SW480 (cell line): ENCODE data around the gene ADK.
"Not testable (repeated sequence)": the region's sequence is repeated elsewhere in the genome, so short reads cannot be mapped to it uniquely, and the experiment has no call there.

Source experiments
- DNase-seq: peaks from one replicate; pipeline ENCODE4 v3.0.0-alpha.2; 2016; ENCODE audit warnings: low spot score

Gene ADK

DNA sequence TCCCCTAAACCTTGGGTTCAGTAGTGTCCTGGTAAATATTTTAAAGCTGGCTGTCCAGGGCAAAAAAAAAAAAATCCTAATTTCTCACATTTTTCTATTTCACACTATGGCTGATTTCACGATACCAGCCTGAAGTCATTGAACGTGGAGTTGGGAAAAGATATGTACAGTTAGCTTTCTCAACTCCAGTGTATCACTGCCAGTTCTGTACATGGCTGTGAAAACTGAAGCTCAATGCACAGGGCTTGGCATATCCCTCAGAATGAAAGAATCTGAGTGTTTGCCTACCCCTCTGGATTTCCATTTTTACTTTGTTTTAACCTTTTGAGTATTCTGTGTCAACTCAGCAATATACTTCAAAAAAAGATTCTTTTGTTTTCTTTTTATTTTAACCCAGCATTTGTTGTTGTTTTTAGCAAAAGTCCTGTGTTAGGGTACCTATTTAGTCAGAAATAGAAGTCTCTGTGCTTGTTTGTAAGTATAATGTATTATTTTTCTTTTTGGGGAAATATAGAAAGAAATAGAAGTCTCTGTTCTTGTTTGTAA lies 274.5 kb downstream of the ADK start:
- no peak for DNase-seq

DNA sequence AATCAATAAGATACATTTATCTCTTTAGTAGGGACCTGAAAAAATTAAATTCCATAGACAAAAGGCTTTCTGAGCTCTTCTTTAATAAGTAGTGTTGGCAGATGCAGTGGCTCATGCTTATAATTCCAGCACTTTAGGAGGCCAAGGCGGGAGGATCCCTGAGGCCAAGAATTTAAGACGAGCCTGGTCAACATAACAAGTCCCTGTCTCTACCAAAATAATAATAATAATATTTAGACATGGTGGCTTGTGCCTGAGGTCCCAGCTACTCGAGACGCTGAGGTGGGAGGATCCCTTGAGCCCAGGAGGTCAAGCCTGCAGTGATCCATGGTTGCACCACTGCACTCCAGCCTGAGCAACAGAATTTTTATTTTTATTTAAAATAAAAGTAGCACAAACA lies 280.8 kb downstream of the ADK start:
- no peak for DNase-seq

DNA sequence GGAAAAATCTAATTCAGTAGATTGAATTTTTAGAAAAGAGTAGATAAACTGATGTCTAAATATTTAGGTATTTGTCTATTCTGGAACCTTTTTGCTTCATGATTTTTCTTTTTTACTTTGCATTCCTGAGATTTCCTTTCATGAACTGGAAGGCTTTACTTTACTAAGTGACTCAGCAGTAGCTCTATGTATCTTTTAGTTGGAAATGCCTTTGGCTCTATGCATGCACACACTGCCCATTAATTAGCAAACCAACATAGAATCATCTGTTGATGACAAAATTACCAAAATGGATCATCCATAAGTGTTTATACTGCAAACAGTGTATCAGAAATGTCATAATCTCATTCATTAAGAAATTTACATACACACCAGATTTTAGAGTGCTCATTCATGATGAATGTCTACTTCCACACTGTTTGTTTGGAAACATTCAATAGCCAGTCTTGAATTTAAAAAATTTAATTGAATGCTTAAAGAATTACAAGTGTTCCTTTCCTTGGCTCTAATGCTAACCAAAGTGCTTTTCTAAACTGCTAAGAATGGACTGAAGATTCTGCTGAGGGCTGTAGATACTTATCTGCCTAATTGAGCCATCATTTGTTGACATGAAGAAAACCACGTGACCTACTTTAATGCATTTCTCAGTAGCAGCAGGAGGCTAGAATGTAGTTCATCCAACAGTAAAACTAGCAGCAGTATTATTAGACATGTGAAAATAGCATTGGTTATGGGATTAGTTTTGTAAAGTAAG lies 282.0 kb downstream of the ADK start:
- no peak for DNase-seq

DNA sequence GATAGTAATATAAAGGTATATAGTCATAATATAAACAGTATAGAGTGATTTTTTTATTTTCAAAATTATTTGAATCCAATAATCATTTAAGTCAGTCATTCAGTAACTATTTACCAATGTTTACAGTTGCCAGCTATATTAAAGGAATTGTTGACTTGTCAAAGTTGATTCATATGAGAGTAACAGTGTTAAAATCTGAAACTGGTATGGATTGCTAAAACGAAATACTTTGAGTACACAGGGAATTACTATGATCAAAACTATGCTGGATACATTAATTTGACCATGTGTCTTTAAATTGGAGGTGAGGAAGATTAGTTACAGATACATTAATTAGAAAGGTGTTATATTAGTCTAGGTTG lies 282.6 kb downstream of the ADK start:
- DNase-seq: no peak

DNA sequence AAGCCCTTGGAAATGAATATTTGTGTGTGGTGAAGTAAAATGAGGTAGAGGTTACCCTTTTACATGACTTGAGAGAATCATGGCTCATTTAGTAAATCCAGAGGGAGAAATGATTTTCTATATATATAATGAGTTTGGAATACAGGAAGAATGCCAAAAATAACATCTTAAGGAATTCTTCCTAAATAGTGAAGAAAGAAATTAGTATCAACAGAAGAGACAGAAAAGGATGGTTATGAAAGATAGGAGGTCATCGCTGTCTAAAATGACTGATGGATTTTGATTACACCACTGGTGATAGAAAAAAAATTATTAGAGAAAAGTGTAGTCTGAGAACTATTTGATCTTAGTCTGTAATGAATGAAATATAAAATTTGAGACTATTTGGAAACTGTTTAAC lies 283.0 kb downstream of the ADK start:
- DNase-seq: no peak

DNA sequence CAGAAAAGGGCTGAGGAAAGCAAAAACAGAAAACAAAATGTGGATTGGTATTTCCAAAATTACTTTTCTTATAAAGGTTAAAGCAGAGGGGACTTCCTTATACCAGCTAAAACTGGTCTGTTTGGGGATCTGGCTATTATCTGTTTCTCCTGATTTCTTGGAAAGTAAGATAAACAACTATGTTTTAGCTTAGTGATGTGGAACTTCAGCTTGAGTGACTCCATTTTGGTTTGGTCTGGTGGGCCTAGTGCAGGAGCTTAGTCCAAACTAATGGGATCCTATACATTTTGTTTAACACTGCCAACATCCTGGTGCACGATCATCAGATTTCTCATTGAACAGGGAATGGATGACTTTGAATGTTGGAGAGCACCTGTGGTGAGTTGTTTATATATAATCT lies 283.5 kb downstream of the ADK start:
- DNase-seq: no peak

DNA sequence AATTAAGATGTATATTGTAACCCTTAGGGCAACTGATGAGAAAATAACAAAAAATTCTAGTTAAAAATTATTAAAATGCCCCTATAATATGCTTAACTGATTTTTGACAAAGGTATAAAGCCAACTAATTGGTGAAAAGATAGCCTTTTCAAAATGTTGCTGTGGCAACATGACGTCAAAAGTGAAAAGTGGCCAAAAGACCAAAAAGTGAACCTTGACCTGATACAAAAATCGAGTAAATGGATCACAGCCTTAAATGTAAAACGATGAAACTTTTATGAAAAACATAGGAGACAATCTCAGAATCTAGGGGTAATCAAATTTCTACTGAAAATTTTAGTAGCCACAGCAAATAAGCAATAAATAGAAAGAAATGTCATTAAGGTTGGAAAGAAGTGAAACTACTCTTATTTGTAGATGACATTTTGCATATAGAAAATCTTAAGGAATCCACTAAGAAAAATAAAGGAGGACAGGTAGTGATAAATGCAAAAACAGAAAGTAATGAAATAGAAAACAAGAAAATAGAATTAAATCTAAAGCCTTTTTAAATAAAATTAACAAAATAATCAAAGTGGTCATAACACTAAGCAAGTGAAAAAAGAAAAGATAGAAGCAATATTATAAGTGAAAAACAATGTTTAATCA lies 285.6 kb downstream of the ADK start:
- no peak for DNase-seq

DNA sequence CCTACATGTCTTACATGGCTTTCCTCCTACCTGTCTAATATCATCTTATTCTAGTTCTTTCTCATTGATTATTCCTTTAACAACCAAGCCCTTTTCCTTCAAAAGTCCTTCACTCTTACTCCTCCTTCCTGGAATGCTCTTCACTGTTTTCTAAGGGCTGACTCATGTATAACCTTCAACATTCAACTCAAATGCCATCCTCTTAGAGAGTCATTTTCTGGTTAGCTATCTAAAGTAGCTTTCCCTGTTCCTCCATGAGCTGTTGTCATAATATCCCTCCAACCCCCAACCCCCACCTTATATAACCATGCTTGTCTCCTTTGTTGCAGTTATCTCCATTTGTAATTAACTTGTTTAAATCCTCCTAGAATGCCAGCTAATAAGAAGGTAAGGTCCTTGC lies 286.8 kb downstream of the ADK start:
- DNase-seq: no peak

DNA sequence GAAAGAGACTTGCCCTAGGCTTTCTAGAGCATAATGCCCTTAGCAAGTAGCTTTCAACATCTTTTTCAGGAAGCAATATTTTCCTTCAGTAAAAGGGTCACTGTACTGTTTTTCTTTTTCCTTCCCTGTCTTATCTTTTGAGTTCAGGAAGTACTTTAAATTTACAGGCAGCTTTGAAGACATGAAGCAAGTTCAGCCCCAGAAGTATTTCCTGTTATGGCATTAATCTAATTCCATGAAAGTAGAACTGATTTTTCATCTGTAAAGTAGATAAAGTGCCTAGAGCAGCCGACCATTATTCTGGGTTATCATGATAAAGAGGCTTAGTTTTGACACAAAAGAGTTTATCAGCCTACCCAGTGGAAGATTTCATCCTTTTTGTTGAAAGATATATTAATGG lies 288.2 kb downstream of the ADK start:
- no peak for DNase-seq

DNA sequence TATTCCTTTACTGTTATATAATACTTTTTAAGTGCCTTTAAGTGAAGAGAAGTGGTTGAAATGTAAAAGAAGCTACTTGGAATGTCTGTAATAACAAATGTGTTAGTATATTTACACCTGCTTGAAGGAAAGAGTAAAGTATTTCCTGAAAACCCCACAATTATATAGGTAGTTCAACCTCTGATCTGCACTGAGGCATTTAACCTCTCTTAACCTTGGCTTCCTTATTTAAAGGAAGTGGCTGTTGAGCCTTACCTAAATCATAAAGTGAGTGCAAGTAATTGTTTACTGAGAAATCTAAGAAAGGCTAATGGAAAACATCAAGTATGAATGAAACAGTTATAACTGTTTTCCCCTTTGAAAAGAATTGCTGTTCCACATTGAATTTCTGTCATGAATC lies 294.5 kb downstream of the ADK start:
- DNase-seq: no peak

DNA sequence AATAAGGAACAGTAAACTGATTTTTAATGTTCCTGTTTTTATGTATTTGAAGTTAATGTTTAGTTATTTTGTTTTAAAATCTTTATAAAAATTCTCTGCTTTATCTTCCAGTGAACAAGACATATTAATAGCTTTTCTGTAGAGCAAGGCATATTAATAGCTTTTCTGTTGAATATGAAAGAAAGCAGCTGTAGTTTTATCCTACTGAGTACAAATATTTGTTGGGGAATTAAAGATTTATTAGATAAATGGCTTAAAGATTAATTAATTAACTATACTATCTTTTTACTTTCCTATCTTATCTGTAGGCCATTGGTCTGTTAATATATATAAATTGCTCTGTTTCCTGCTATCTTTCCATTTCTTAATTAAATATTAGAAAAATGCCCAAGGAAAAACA lies 299.6 kb downstream of the ADK start:
- no peak for DNase-seq

DNA sequence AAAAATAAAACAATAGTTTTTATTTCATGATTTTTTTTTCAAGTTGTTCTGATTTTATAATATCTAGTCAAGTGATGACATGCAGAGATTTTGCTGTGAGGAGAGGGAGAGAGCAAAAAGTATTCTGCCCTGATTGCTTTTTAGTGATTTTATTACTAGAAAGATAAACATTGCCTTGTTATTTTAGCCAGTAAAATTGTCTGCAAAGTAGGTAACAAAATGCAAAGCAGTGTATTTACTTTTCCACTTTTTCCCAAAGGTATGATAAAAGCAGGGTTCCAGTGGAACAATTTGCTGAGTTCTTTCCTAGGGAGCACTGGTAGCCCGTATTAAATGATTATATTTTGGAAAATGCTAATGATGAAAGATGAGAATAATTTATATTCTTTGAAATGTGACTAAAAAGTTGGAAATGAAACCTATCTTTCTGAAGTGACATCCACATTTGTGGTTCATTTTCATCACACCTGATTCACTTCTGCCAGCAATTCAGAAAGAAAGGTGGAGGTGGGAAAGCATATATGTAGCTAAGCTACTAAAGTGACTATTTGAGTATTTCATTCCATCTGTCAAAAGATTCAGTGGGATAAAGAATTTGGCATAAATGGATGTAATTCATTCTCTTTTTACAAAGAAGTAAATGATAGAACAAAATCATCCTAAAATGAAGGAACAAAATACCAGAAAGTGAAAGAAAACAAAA lies 300.3 kb downstream of the ADK start:
- no peak for DNase-seq

DNA sequence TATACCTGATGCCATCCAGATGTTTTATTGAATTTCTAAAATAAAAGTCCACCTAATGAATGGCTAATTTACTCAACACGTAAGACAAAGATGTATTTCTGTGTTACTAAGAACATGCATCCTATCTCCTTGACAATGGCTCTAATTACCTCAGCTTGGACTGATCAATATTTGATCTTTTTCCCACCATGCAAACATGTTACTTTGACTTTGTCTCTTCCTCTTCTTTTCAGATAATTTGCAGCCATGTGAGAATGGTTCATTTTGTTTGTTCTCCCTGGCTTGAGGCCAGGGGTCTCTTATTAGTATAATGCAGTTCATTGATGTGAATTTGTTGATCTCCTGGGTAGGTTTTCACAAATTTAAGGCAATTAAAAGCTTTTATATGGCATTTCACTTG lies 302.1 kb downstream of the ADK start:
- DNase-seq: no peak

DNA sequence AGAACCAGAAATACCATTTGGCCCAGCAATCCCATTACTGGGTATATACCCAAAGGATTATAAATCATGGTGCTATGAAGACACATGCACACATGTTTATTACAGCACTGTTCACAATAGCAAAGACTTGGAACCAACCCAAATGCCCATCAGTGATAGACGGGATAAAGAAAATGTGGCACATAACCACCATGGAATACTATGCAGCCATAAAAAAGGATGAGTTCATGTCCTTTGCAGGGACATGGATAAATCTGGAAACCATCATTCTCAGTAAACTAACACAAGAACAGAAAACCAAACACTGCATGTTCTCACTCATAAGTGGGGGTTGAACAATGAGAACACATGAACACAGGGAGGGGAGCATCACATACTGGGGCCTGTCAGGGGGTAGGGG lies 306.5 kb downstream of the ADK start:
- DNase-seq: not testable (repeated sequence)

DNA sequence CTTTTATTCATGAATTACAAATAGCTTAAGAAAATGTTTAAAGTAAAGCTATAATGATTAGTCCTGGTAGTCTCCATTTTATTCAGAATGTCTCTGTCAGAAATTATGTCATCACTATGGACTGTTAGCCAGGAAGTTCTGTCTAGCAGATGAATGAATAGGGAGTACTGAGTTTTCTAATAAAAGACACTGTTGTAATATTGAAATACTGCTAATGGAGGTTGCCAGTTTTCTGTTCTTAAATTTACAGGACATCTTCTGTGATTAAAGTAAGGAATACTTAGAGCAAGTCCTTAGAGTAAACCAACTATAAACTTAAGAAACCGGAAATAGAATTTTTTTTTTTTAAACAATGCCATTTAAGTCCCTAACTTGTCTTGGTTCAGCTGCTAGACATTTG lies 309.8 kb downstream of the ADK start:
- no peak for DNase-seq

DNA sequence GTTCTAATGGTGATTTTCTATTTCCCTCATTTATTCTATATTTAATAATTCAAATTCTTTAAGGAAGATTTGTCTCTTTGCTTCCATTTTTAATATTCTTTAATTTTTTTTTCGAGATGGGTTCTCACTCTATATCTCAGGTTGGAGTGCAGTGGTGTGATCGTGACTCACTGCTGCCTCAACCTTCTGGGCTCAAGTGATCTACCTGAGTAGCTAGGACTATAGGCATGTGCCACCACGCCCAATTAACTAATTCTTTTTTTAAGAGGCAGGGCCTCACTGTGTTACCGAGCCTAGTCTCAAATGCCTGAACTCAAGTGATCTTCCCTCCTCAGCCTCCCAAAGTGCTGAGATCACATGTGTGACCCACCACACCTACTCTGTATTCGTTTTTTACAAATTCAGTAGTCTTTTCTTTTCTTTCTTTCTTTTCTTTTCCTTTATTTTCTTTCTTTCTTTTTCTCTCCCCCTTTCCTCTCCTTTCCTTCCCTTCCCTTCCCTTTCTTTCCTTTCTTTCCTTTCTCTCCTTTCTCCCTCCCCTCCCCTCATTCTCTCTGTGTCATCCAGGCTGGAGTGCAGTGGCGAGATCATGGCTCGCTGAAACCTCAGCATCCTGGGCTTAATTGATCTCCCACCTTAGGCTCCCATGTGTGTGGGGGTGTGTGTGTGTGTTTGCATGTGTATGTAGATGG lies 323.1 kb downstream of the ADK start:
- DNase-seq: no peak

DNA sequence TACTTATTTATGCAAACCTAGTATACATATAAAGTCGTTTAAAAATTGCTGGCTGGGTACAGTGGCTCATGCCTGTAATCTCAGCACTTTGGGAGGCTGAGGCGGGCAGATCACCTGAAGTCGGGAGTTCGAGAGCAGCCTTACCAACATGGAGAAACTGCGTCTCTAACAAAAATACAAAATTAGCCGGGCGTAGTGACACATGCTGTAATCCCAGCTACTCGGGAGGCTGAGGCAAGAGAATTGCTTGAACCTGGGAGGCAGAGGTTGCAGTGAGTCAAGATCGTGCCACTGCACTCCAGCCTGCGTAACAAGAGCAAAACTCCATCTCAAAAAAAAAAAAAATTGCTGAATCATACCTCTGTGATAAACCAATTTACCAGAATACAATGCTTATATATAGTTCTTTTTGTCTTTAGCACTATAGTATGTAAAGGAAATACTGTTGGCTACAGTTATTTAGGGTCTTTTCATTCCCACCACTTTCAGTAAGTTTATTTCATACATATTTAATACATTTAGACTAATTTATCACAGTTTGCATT lies 325.2 kb downstream of the ADK start:
- not testable (repeated sequence) for DNase-seq

DNA sequence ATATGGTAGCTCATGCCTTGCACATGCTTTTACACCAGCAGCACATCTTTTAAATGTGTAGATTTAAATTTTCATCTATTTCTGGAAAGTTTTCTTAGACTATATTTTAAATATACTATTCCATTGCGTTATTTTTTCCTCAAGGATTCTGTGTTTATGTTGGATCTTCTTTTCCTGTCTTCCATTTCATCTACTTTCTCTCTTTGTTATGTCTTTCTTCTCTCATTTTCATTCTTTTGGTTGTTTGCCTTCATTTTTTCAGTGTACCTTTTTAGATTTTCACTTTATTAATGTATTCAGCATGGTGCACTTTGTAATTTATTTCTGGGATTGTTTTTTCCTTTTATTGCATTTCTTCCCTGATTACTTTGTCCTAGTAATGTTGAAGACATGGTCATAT lies 329.8 kb downstream of the ADK start:
- DNase-seq: no peak

DNA sequence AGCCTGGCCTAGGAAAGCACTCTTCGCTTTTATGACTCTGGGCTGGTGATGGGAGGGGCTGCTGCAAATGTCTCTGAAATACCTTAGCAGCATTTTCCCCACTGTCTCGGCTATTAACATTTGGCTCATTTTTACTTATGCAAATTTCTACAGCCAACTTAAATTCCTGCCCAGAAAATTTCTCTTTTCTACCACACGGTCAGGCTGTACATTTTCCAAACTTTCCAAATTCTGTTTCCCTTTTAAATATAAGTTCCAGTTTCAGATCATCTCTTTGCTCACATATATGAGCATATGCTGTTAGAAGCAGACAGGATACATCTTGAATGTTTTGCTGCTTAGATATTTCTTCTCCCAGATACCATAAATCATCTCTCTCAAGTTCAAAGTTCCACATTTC lies 332.3 kb downstream of the ADK start:
- DNase-seq: no peak

DNA sequence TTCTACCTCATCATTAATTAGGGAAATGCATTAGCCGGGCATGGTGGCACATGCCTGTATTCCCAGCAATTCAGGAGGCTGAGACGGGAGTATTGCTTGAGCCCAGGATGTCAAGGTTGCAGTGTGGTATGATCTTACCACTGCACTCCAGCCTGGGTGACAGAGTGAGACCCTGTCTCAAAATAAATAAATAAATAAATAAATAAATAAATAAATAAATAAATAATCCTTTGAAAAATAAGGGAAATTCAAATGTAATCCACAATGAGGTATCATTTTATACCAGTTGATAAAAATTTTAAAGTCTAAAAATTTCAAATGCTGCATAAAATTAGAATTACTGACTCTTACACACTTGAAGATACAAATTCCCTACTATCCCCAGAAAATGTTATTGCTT lies 334.3 kb downstream of the ADK start:
- no peak for DNase-seq

DNA sequence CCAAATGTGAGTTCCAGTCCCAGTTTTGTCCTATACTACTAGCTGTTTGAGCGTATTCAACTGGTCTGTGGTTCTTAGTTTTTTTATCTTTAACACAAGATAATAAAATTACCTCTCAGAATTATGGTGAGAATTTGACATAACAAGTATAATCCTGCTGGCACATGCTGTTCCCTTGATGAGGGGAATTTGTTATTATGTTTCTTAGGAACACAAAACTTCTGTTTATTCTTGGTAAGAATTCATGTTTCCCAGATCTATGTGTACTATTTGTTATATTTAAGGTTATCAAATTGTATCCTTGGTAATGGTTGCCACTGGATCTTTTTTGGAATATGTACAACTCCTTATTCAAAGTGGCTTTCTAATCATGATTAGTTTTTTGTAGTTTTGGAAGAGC lies 335.6 kb downstream of the ADK start:
- DNase-seq: no peak

DNA sequence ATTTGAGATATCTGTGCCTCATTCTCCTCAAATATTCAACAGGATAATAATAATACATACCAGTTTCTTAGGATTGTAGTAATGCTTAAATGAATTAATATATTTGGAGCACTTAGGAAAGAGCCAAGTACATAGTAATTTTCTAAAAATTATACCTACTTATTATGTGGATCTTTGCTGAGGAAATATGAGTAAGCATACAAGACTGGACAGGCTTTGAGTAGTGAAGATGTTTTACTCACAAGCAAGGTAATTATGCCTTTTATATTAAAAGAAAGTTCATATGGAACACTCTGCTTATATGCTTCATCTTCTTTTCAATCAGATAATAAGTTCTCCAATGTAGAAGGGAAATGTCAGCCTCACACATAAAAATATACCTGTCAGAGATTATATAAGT lies 337.9 kb downstream of the ADK start:
- no peak for DNase-seq
